Measurements from ENCODE around the gene ABCF1.

DNA sequence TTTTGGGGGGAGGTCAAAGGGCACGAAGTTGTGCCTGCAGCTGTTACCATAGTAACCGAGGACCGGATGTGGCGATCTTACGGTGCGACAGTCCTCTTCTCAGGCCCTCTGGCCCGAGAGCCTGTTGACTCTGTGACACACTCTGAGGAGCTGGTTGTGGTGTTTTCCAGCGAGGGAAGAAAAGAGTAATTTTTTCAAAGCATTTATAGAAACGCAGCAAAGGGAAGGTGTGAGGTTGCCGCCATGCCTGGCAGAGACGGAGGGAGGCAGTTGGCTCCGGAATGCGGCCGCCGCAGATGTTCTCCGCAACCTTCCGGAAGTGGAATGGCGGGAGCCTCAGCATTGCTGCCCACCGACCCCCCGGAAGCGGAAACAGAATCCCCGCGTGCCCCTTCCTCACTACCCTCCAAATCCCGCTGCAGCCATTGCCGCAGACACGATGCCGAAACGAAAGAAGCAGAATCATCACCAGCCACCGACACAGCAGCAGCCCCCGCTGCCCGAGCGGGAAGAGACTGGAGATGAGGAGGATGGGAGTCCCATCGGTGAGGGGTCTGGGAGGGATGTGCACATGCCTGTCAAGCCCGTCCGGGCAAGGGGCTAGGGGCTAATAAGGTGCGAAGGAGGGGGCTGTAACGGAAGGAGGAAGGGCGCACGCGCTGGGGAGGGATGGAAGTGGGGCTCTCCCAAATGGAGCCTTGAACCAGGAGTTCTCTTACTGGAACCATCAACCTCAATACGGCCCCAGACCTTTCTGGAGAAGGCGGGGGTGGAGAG lies 14.1 kb upstream of the ABCF1 start, which contains the start of gene PRR3:
- TF ChIP-seq, protein P1, sequence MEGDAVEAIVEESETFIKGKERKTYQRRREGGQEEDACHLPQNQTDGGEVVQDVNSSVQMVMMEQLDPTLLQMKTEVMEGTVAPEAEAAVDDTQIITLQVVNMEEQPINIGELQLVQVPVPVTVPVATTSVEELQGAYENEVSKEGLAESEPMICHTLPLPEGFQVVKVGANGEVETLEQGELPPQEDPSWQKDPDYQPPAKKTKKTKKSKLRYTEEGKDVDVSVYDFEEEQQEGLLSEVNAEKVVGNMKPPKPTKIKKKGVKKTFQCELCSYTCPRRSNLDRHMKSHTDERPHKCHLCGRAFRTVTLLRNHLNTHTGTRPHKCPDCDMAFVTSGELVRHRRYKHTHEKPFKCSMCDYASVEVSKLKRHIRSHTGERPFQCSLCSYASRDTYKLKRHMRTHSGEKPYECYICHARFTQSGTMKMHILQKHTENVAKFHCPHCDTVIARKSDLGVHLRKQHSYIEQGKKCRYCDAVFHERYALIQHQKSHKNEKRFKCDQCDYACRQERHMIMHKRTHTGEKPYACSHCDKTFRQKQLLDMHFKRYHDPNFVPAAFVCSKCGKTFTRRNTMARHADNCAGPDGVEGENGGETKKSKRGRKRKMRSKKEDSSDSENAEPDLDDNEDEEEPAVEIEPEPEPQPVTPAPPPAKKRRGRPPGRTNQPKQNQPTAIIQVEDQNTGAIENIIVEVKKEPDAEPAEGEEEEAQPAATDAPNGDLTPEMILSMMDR (optimal IDR thresholded peaks at IDR 0.05 in 1 of 3, IDR thresholded peaks at IDR 0.05 in 1 of 3, conservative IDR thresholded peaks at IDR 0.05 in 1 of 3; ENCODE audit: extremely low read depth in 1 of 3, insufficient read depth in 2 of 3, low read length in 3 of 3), result no peak
- TF ChIP-seq EZH2 (IDR thresholded peaks at IDR 0.05; ENCODE audit: low read length), result no peak
